Measurements from ENCODE around the gene C1QTNF6. TPM values are rescaled to one million over a fixed set of nuclear protein-coding genes. Genes with fewer than 3 reads are reported as not detected.

C1QTNF6 gene
- total and polyA plus RNA-seq, 2 donors (not counting 1 experiment from before 2014, with no cell fraction given), result 3.5 to 7.4 TPM

- no peak overlapping the region for H3K27ac ChIP-seq (ENCODE audit: insufficient read depth, low read length)
- no peak for TF ChIP-seq EZH2 (IDR thresholded peaks at IDR 0.05; ENCODE audit: low read length, missing control alignments)
- TF ChIP-seq CTCF (conservative IDR thresholded peaks at IDR 0.05 in 1 of 2, IDR thresholded peaks at IDR 0.05 in 1 of 2; ENCODE audit: low read depth in 1 of 2, low read length in 2 of 2), result no peak
- H3K4me1 ChIP-seq (ENCODE audit: control insufficient read depth, extremely low read depth, insufficient read depth, low read length), result peaks cover 18% of the 10 kb centered on the region
- H3K9ac ChIP-seq (ENCODE audit: insufficient read depth, low read length), result no peak overlapping the region
- H3K27me3 ChIP-seq (ENCODE audit: control insufficient read depth, insufficient read depth, low read length), result no peaks in the 10 kb centered on the region
- no peak overlapping the region for H3K4me2 ChIP-seq (ENCODE audit: extremely low read depth, insufficient read depth, low read length)
- H3K36me3 ChIP-seq (ENCODE audit: control insufficient read depth, insufficient read depth, low read length), result no peaks in the 10 kb centered on the region
- H3K9me3 ChIP-seq (ENCODE audit: control insufficient read depth, insufficient read depth, low read depth, low read length), result no peaks in the 10 kb centered on the region
- no peak overlapping the region for H3K4me3 ChIP-seq (replicated peaks in 1 of 4; ENCODE audit: control extremely low read depth in 1 of 4, insufficient read depth in 1 of 4, low read depth in 3 of 4, low read length in 4 of 4)
- DNase-seq (ENCODE audit: low read depth in 2 of 2), result no peak
- H4K20me1 ChIP-seq (ENCODE audit: control insufficient read depth, extremely low read depth, insufficient read depth, low read length), result no peaks in the 10 kb centered on the region
- H3K79me2 ChIP-seq (ENCODE audit: control insufficient read depth, insufficient read depth, low read length), result no peaks in the 10 kb centered on the region
- H2AFZ ChIP-seq (ENCODE audit: low read length), result no peak overlapping the region
Measured at GRCh38 chr22:37232140-37232998, 44.3 kb upstream of the C1QTNF6 start.

GRCh38 chr22:37231406-37232139, 43.5 kb upstream of the C1QTNF6 start:
- peaks cover 18% of the 10 kb centered on the region for H3K4me1 ChIP-seq (ENCODE audit: control insufficient read depth, extremely low read depth, insufficient read depth, low read length)
- no peak overlapping the region for H3K9ac ChIP-seq (ENCODE audit: insufficient read depth, low read length)
- TF ChIP-seq CTCF (conservative IDR thresholded peaks at IDR 0.05 in 1 of 2, IDR thresholded peaks at IDR 0.05 in 1 of 2; ENCODE audit: low read depth in 1 of 2, low read length in 2 of 2) (no peak), EZH2 (IDR thresholded peaks at IDR 0.05; ENCODE audit: low read length, missing control alignments) (no peak)
- H3K4me3 ChIP-seq (replicated peaks in 1 of 4; ENCODE audit: control extremely low read depth in 1 of 4, insufficient read depth in 1 of 4, low read depth in 3 of 4, low read length in 4 of 4), result no peak overlapping the region
- H4K20me1 ChIP-seq (ENCODE audit: control insufficient read depth, extremely low read depth, insufficient read depth, low read length), result no peaks in the 10 kb centered on the region
- no peaks in the 10 kb centered on the region for H3K27me3 ChIP-seq (ENCODE audit: control insufficient read depth, insufficient read depth, low read length)
- H3K79me2 ChIP-seq (ENCODE audit: control insufficient read depth, insufficient read depth, low read length), result no peaks in the 10 kb centered on the region
- H3K9me3 ChIP-seq (ENCODE audit: control insufficient read depth, insufficient read depth, low read depth, low read length), result no peaks in the 10 kb centered on the region
- H3K36me3 ChIP-seq (ENCODE audit: control insufficient read depth, insufficient read depth, low read length), result no peaks in the 10 kb centered on the region
- no peak for DNase-seq (ENCODE audit: low read depth in 2 of 2)
- no peak overlapping the region for H3K27ac ChIP-seq (ENCODE audit: insufficient read depth, low read length)
- H2AFZ ChIP-seq (ENCODE audit: low read length), result no peak overlapping the region
- no peak overlapping the region for H3K4me2 ChIP-seq (ENCODE audit: extremely low read depth, insufficient read depth, low read length)

- Histone ChIP-seq H3K27ac (ENCODE audit: insufficient read depth, low read length) (no peak overlapping the region), H3K9me3 (ENCODE audit: control insufficient read depth, insufficient read depth, low read depth, low read length) (no peaks in the 10 kb centered on the region), H3K36me3 (ENCODE audit: control insufficient read depth, insufficient read depth, low read length) (no peaks in the 10 kb centered on the region), H2AFZ (ENCODE audit: low read length) (no peak overlapping the region), H3K79me2 (ENCODE audit: control insufficient read depth, insufficient read depth, low read length) (no peaks in the 10 kb centered on the region), H4K20me1 (ENCODE audit: control insufficient read depth, extremely low read depth, insufficient read depth, low read length) (no peaks in the 10 kb centered on the region), H3K4me3 (replicated peaks in 1 of 4; ENCODE audit: control extremely low read depth in 1 of 4, insufficient read depth in 1 of 4, low read depth in 3 of 4, low read length in 4 of 4) (no peak overlapping the region), H3K4me1 (ENCODE audit: control insufficient read depth, extremely low read depth, insufficient read depth, low read length) (peaks cover 18% of the 10 kb centered on the region), H3K27me3 (ENCODE audit: control insufficient read depth, insufficient read depth, low read length) (no peaks in the 10 kb centered on the region), H3K9ac (ENCODE audit: insufficient read depth, low read length) (no peak overlapping the region), H3K4me2 (ENCODE audit: extremely low read depth, insufficient read depth, low read length) (no peak overlapping the region)
- no peak for TF ChIP-seq CTCF (conservative IDR thresholded peaks at IDR 0.05 in 1 of 2, IDR thresholded peaks at IDR 0.05 in 1 of 2; ENCODE audit: low read depth in 1 of 2, low read length in 2 of 2)
- TF ChIP-seq EZH2 (IDR thresholded peaks at IDR 0.05; ENCODE audit: low read length, missing control alignments), result no peak
- DNase-seq (ENCODE audit: low read depth in 2 of 2), result peak in 1 of 2 donors; percentile 7
Measured at GRCh38 chr22:37230673-37231405, 42.8 kb upstream of the C1QTNF6 start.

Measured in fibroblast of lung (primary cell).